PC-3 (cell line): ENCODE data around the gene ZNF740. TPM values are rescaled to one million over a fixed set of nuclear protein-coding genes. Genes with fewer than 3 reads are reported as not detected.

ENCODE experiments used
- ATAC-seq: fragments of 200-7000 bp; cut with Tn5 transposase; 2 replicates; pipeline ENCODE4 v1.9.1; 2020; ENCODE audit warnings: mild to moderate bottlenecking, moderate library complexity
- BruUV-seq: library from RNA; stranded (reverse); fragments of 400-500 nt; replicated peaks from 2 replicates; lab custom pipeline; 2021; lab: Mats Ljungman, UMichigan
- CTCF ChIA-PET: fragments of 300-600 bp; sonication (Branson Sonifier 250); formaldehyde crosslinking; loops from one replicate; lab custom pipeline; 2022; ENCODE audit warnings: antibody characterized with exemption; lab: Charles Lee
- POLR2A ChIA-PET: fragments of 300-600 bp; sonication (Branson Sonifier 250); formaldehyde crosslinking; loops from one replicate; lab custom pipeline; 2022; ENCODE audit warnings: antibody characterized with exemption; ENCODE audit not compliant: unreplicated experiment; lab: Charles Lee
- DNase-seq: peaks from one replicate; pipeline ENCODE4 v3.0.0-alpha.2; 2015
- H2AFZ ChIP-seq: fragments of 300-600 bp; sonication (generic); 2 replicates; pipeline ENCODE4 v1.6.0; 2016; ENCODE audit warnings: antibody characterized with exemption, low read length
- H3F3A ChIP-seq: fragments of 300-600 bp; sonication (generic); one replicate; pipeline ENCODE4 v1.6.0; 2017; ENCODE audit warnings: antibody characterized with exemption, low read length, control low read depth, mild to moderate bottlenecking; ENCODE audit not compliant: unreplicated experiment
- H3K27ac ChIP-seq: fragments of 300-600 bp; sonication (generic); 2 replicates; pipeline ENCODE4 v1.5.1; 2016; ENCODE audit warnings: mild to moderate bottlenecking, low read length
- H3K27me3 ChIP-seq: fragments of 300-600 bp; sonication (generic); 2 replicates; pipeline ENCODE4 v1.6.1; 2016; ENCODE audit warnings: low read length, mixed read lengths
- H3K36me3 ChIP-seq: fragments of 300-600 bp; sonication (generic); 2 replicates; pipeline ENCODE4 v1.6.1; 2016; ENCODE audit warnings: low read depth, mixed run types, low read length, mixed read lengths
- H3K4me1 ChIP-seq: fragments of 300-600 bp; sonication (generic); 2 replicates; pipeline ENCODE4 v1.5.1; 2016; ENCODE audit warnings: low read length; ENCODE audit not compliant: insufficient read depth
- H3K4me2 ChIP-seq: fragments of 300-600 bp; sonication (generic); 2 replicates; pipeline ENCODE4 v1.6.0; 2016; ENCODE audit warnings: low read length
- H3K4me3 ChIP-seq: fragments of 300-600 bp; sonication (generic); 2 replicates; pipeline ENCODE4 v1.5.1; 2016; ENCODE audit warnings: mild to moderate bottlenecking, low read length, mixed read lengths
- H3K79me2 ChIP-seq: fragments of 300-600 bp; sonication (generic); 2 replicates; pipeline ENCODE4 v1.6.1; 2017; ENCODE audit warnings: low read length, mixed read lengths
- H3K9ac ChIP-seq: fragments of 300-600 bp; sonication (generic); 2 replicates; pipeline ENCODE4 v1.6.0; 2016; ENCODE audit warnings: mild to moderate bottlenecking, low read length
- H3K9me2 ChIP-seq: fragments of 300-600 bp; sonication (generic); replicated peaks from 2 replicates; pipeline ENCODE4 v1.6.1; 2016; ENCODE audit warnings: mixed run types, low read length, mixed read lengths
- H3K9me3 ChIP-seq: fragments of 300-600 bp; sonication (generic); 2 replicates; pipeline ENCODE4 v1.6.1; 2016; ENCODE audit warnings: low read length, mixed read lengths
- H4K20me1 ChIP-seq: fragments of 300-600 bp; sonication (generic); 2 replicates; pipeline ENCODE4 v1.6.1; 2016; ENCODE audit warnings: low read length, mixed read lengths
- CTCF ChIP-seq: fragments of 300-600 bp; sonication (generic); conservative IDR thresholded peaks from 2 replicates; pipeline ENCODE4 v1.5.1; 2017; ENCODE audit warnings: antibody characterized with exemption, low read depth, mild to moderate bottlenecking, low read length
- EZH2 ChIP-seq: fragments of 300-600 bp; sonication (generic); IDR thresholded peaks from one replicate; pipeline ENCODE4 v1.6.1; 2017; ENCODE audit warnings: antibody characterized with exemption, mild to moderate bottlenecking, low read length; ENCODE audit not compliant: unreplicated experiment
- EZH2phosphoT487 ChIP-seq: fragments of 300-600 bp; sonication (generic); IDR thresholded peaks from 2 replicates; pipeline ENCODE4 v1.6.1; 2018; ENCODE audit warnings: mild to moderate bottlenecking, antibody characterized with exemption, low read length, borderline replicate concordance
- intact Hi-C: fragments of 100-400 bp; cut with micrococcal nuclease; formaldehyde crosslinking; loops from 2 replicates; pipeline ENCODE4 v1.9.0; 2023
- total RNA-seq: library from RNA; depleted of rRNA; stranded (reverse); fragments of >200 nt; gene quantifications from 2 replicates; pipeline ENCODE4 v1.2.3, GENCODE V29; 2014

The ZNF740 gene
- total RNA-seq, 1 experiment from 2014 or later, result 12.3 TPM

- Histone ChIP-seq H3K79me2 (peaks cover 50% of the 10 kb centered on the region), H3K36me3 (no peaks in the 10 kb centered on the region; the same call in 1 of the 2 replicates), H2AFZ (peak overlapping the region; percentile 80), H3F3A (no peaks in the 10 kb centered on the region), H4K20me1 (no peaks in the 10 kb centered on the region), H3K9me2 (no peaks in the 10 kb centered on the region), H3K4me1 (peaks cover 60% of the 10 kb centered on the region), H3K9ac (peak overlapping the region; percentile 80), H3K9me3 (no peaks in the 10 kb centered on the region), H3K4me2 (peak overlapping the region; percentile 99), H3K27ac (peak overlapping the region; percentile 95), H3K27me3 (no peaks in the 10 kb centered on the region), H3K4me3 (peak overlapping the region; percentile 80)
- ATAC-seq, result peak; percentile 65
- ChIA-PET CTCF (interaction anchor here (0.6 kb wide), 2 partner anchors 20 to 159 kb away, joined by 3 to 5 read pairs; no protein-coding TSS in a partner anchor), POLR2A (interaction anchor here (0.6 to 1.3 kb wide), 3 partner anchors 47 to 101 kb away, joined by 5 to 14 read pairs (median 5); partner anchors contain the start of genes AAAS, ESPL1 and MYG1)
- peak; percentile 97 for DNase-seq
- BruUV-seq, result no TSS peak
- intact Hi-C loops, result loop anchor here (2.0 kb wide), 2 partner anchors 40 to 74 kb away; partner anchors contain the start of genes CSAD, PFDN5 and ZNF740
- no peak for TF ChIP-seq EZH2
- no peak for TF ChIP-seq EZH2phosphoT487
- no peak for TF ChIP-seq CTCF
Observed at GRCh38 chr12:53220694-53221202, 40.2 kb downstream of the ZNF740 start.

GRCh38 chr12:53221203-53222080 lies 40.9 kb downstream of the ZNF740 start:
- Histone ChIP-seq H2AFZ (peak overlapping the region; percentile 80), H3K79me2 (peaks cover 43% of the 10 kb centered on the region), H4K20me1 (no peaks in the 10 kb centered on the region), H3K9me2 (no peaks in the 10 kb centered on the region), H3K27ac (peak overlapping the region; percentile 95), H3K36me3 (no peaks in the 10 kb centered on the region), H3F3A (no peaks in the 10 kb centered on the region), H3K4me1 (peaks cover 55% of the 10 kb centered on the region), H3K27me3 (no peaks in the 10 kb centered on the region), H3K9me3 (no peaks in the 10 kb centered on the region), H3K4me3 (peak overlapping the region; percentile 80), H3K9ac (peak overlapping the region; percentile 80), H3K4me2 (peak overlapping the region; percentile 99)
- CTCF ChIA-PET, result no interaction called here
- intact Hi-C loops, result loop anchor here (2.0 kb wide), 2 partner anchors 41 to 73 kb away; partner anchors contain the start of genes CSAD, PFDN5 and ZNF740
- no peak for TF ChIP-seq EZH2
- peak; percentile 46 for TF ChIP-seq CTCF
- no peak for TF ChIP-seq EZH2phosphoT487
- POLR2A ChIA-PET, result interaction anchor here (0.5 to 1.3 kb wide), 2 partner anchors 47 to 72 kb away, joined by 3 to 5 read pairs; partner anchors contain the start of gene ESPL1
- DNase-seq, result peak; percentile 74
- peak; percentile 37 for ATAC-seq
- TSS peak; percentile 100 for BruUV-seq
